KMS-11 (cell line): Measurements from ENCODE around the gene SRSF2.

Experiments used
- H2AFZ ChIP-seq: fragments of 200-600 bp; sonication (generic); 2 replicates; pipeline ENCODE4 v1.6.1; 2016; ENCODE audit warnings: antibody characterized with exemption, mixed run types, low read depth
- H3K27ac ChIP-seq: fragments of 200-600 bp; sonication (generic); 2 replicates; pipeline ENCODE4 v1.6.1; 2016; ENCODE audit warnings: mild to moderate bottlenecking, mixed run types
- H3K27me3 ChIP-seq: fragments of 200-600 bp; sonication (generic); 2 replicates; pipeline ENCODE4 v1.6.1; 2017; ENCODE audit warnings: mild to moderate bottlenecking, low read depth, mixed run types, moderate library complexity; ENCODE audit not compliant: insufficient read depth
- H3K36me3 ChIP-seq: fragments of 200-600 bp; sonication (generic); 2 replicates; pipeline ENCODE4 v1.6.1; 2017; ENCODE audit warnings: mild to moderate bottlenecking, mixed run types; ENCODE audit not compliant: insufficient read depth
- H3K4me1 ChIP-seq: fragments of 200-600 bp; sonication (generic); 2 replicates; pipeline ENCODE4 v1.6.1; 2016; ENCODE audit warnings: mild to moderate bottlenecking, low read depth, mixed run types; ENCODE audit not compliant: poor library complexity, severe bottlenecking
- H3K4me2 ChIP-seq: fragments of 200-600 bp; sonication (generic); 2 replicates; pipeline ENCODE4 v1.7.0; 2016; ENCODE audit warnings: mild to moderate bottlenecking, mixed run types
- H3K4me3 ChIP-seq: fragments of 200-600 bp; sonication (generic); IDR thresholded peaks from 2 replicates; pipeline ENCODE4 v1.6.1; 2017; ENCODE audit warnings: low read depth, low read length, mixed read lengths; ENCODE audit not compliant: insufficient read depth
- H3K79me2 ChIP-seq: fragments of 200-600 bp; sonication (generic); 2 replicates; pipeline ENCODE4 v1.6.1; 2016; ENCODE audit warnings: low read depth, mixed run types; ENCODE audit not compliant: insufficient read depth
- H3K9ac ChIP-seq: fragments of 200-600 bp; sonication (generic); 2 replicates; pipeline ENCODE4 v1.6.1; 2016; ENCODE audit warnings: mild to moderate bottlenecking, mixed run types
- H4K20me1 ChIP-seq: fragments of 200-600 bp; sonication (generic); 2 replicates; pipeline ENCODE4 v1.6.1; 2016; ENCODE audit warnings: mild to moderate bottlenecking, mixed run types; ENCODE audit not compliant: insufficient read depth
- CTCF ChIP-seq: fragments of 200-600 bp; sonication (generic); conservative IDR thresholded peaks from 2 replicates; pipeline ENCODE4 v1.6.1; 2017; ENCODE audit warnings: low read depth, mild to moderate bottlenecking, antibody characterized with exemption, low read length, moderate library complexity, mixed read lengths

Gene SRSF2

GRCh38 chr17:76775021-76775600 is 38.0 kb upstream of the SRSF2 start:
- Histone ChIP-seq H3K4me3 (no peak overlapping the region), H3K27me3 (no peaks in the 10 kb centered on the region), H3K4me1 (peaks cover 42% of the 10 kb centered on the region), H4K20me1 (no peaks in the 10 kb centered on the region), H3K27ac (no peak overlapping the region), H2AFZ (no peak overlapping the region), H3K79me2 (no peaks in the 10 kb centered on the region), H3K36me3 (peaks cover 4% of the 10 kb centered on the region; the same call in 1 of the 2 replicates), H3K9ac (no peak overlapping the region), H3K4me2 (no peak overlapping the region)
- no peak for TF ChIP-seq CTCF

- TF ChIP-seq CTCF = no peak
- Histone ChIP-seq H3K27me3 (no peaks in the 10 kb centered on the region), H3K4me2 (no peak overlapping the region), H4K20me1 (no peaks in the 10 kb centered on the region), H3K4me1 (peaks cover 24% of the 10 kb centered on the region), H3K36me3 (peaks cover 4% of the 10 kb centered on the region; the same call in 1 of the 2 replicates), H3K27ac (0 out of 2 replicates have a peak overlapping the region, but pooled peaks have one; percentile 20), H2AFZ (no peak overlapping the region), H3K9ac (no peak overlapping the region), H3K79me2 (no peaks in the 10 kb centered on the region), H3K4me3 (no peak overlapping the region)
Observed at GRCh38 chr17:76772842-76773525, 35.9 kb upstream of the SRSF2 start.

GRCh38 chr17:76758570-76758969 is 21.4 kb upstream of the SRSF2 start:
- Histone ChIP-seq H3K4me1 (peaks cover 2% of the 10 kb centered on the region), H3K36me3 (no peaks in the 10 kb centered on the region), H3K79me2 (no peaks in the 10 kb centered on the region), H3K9ac (no peak overlapping the region), H4K20me1 (no peaks in the 10 kb centered on the region), H3K4me2 (no peak overlapping the region), H3K27me3 (no peaks in the 10 kb centered on the region), H3K4me3 (no peak overlapping the region), H2AFZ (no peak overlapping the region), H3K27ac (no peak overlapping the region)
- no peak for TF ChIP-seq CTCF

- H3K4me1 ChIP-seq = peaks cover 10% of the 10 kb centered on the region
- no peaks in the 10 kb centered on the region for H3K36me3 ChIP-seq
- H3K4me3 ChIP-seq = no peak overlapping the region
- TF ChIP-seq CTCF = no peak
- H3K9ac ChIP-seq = no peak overlapping the region
- no peaks in the 10 kb centered on the region for H4K20me1 ChIP-seq
- no peak overlapping the region for H3K4me2 ChIP-seq
- H3K27ac ChIP-seq = no peak overlapping the region
- H3K27me3 ChIP-seq = no peaks in the 10 kb centered on the region
- H2AFZ ChIP-seq = no peak overlapping the region
- H3K79me2 ChIP-seq = no peaks in the 10 kb centered on the region
Observed at GRCh38 chr17:76757256-76757655, 20.1 kb upstream of the SRSF2 start.
